ENCODE measurements around the gene CDK18. TPM values are rescaled to one million over a fixed set of nuclear protein-coding genes. Genes with fewer than 3 reads are reported as not detected.

The CDK18 gene
- total and polyA plus RNA-seq, 12 donors = 3.2 to 52.0 (median 18.2) TPM

DNA sequence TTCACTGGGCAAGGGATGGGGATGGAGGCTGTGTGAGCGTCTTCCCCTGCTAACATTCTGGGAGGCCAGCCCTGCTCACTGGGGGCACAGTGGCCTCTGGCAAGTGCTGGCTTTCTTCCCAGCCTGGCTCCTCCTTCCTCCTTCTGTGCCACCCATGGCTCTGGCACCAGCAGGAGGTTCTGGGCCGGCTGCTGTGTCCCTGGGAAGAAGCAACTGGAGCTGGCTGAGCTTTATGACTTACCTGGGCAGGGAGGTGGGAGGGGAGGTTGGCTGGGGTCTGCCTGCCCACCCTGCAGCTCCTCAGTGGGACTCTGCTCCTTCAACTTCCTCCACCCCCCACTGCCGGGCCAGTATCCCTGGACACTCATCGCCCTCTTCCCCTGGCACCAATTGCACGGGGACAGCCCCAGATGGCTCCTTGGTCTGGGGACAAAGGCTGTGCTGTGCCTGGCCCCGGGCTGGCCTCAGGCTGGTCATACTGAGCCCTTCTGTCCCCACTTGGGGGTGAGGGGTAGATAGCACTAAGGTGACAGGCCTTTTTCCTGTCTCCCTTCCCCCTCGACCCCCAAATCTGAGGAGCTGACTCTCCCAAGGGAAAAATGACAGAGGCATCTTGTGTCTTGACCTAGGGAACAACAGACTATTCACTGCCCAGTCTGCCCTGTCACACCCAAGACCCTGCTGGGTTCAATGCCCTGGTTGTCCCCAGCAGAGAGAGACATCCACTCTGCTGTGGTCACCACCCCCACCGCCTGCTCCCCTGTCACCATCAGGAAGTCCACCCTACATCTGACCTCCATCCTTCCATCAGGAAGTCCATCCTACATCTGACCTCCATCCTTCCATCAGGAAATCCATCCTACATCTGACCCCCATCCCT is 14.4 kb downstream of the CDK18 start:
- H3K4me1 ChIP-seq (replicated peaks in 1 of 2) = peaks cover 0 to 8% of the 10 kb centered on the region in 2 donors

DNA sequence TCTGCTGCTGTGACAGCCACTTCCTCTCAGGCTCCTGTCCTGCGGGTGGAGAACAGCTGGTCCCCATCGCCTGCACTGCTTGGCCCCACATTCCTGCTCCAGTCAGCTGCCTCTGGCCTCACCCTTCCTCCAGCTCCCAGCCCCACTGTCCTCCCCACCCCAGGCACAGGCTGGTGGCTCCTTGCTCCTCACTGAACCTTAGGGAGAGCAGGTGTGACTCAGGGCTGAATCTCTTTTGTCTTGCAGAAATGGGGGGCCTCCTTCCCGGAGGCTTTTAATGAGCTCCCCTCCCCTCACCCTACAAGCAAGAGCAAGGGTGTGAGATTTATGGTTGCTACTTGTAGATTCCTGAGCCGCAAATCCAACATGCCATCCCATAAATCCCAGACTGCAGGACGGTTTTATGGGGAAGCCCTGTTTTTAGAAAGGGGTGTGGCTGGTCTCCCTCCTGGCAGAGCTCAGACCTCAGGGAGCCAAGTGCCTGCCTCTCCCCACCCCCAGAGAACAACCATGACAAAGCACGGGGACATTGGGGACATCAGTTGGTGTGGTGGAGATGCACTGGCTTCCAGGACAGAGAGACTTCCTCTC is 15.2 kb downstream of the CDK18 start:
- 45 to 67% (median 47%) methylated on average over 4 to 6 of the region's 6 CpGs for WGBS, 4 donors
- Histone ChIP-seq H3K27ac (peak overlapping the region in 2 of 5 donors; percentile 12 to 89), H3K4me1 (replicated peaks in 1 of 2) (peaks cover 0 to 8% of the 10 kb centered on the region in 2 donors), H3K4me3 (no peak overlapping the region), H3K9me3 (replicated peaks in 1 of 3) (no peaks in the 10 kb centered on the region), H3K36me3 (replicated peaks in 1 of 2) (no peaks in the 10 kb centered on the region), H3K27me3 (no peaks in the 10 kb centered on the region)
- no peak for TF ChIP-seq POLR2A (IDR thresholded peaks at IDR 0.05)
- TF ChIP-seq, protein P1, sequence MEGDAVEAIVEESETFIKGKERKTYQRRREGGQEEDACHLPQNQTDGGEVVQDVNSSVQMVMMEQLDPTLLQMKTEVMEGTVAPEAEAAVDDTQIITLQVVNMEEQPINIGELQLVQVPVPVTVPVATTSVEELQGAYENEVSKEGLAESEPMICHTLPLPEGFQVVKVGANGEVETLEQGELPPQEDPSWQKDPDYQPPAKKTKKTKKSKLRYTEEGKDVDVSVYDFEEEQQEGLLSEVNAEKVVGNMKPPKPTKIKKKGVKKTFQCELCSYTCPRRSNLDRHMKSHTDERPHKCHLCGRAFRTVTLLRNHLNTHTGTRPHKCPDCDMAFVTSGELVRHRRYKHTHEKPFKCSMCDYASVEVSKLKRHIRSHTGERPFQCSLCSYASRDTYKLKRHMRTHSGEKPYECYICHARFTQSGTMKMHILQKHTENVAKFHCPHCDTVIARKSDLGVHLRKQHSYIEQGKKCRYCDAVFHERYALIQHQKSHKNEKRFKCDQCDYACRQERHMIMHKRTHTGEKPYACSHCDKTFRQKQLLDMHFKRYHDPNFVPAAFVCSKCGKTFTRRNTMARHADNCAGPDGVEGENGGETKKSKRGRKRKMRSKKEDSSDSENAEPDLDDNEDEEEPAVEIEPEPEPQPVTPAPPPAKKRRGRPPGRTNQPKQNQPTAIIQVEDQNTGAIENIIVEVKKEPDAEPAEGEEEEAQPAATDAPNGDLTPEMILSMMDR (IDR thresholded peaks at IDR 0.05) = no peak
- intact Hi-C loops (cut with DNase I) = loop anchor here (5.0 to 10.0 kb wide), 3 partner anchors 32 to 185 kb away; no protein-coding TSS in a partner anchor
- peak in 2 of 7 donors; percentile 53 to 72 for DNase-seq

More for the DNA sequence above, 14.4 kb downstream of the CDK18 start:
- H3K4me3 ChIP-seq = no peak overlapping the region
- TF ChIP-seq, protein P1 (IDR thresholded peaks at IDR 0.05) = no peak
- H3K36me3 ChIP-seq (replicated peaks in 1 of 2) = no peaks in the 10 kb centered on the region
- intact Hi-C loops (cut with DNase I) = no loop called here
- peak in 2 of 7 donors; percentile 20 to 37 for DNase-seq
- peak overlapping the region in 2 of 5 donors; percentile 39 to 89 for H3K27ac ChIP-seq
- H3K27me3 ChIP-seq = no peaks in the 10 kb centered on the region
- H3K9me3 ChIP-seq (replicated peaks in 1 of 3) = no peaks in the 10 kb centered on the region
- 69 to 77% (median 72%) methylated on average over 5 to 8 of the region's 8 CpGs for WGBS, 4 donors

DNA sequence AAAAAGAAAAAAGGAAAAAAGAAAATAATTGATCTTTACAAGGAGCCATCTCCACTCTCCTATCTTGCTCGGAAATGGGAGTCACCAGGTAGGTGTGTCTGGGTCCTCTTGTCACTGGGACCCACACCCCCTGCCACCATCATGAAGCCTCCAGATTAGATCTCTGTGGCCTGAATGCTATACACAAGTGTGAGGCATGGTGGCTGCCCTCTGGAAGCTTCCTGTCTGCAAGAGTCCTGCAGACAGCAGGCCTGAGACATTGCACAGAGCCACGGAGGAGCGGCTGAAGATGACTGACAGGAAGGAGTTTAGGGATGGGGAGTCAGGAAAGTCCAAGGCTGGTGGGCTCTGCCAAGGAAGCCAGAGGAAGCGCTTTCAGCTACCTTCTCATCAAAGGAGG is 16.2 kb downstream of the CDK18 start:
- Histone ChIP-seq H3K27me3 (no peaks in the 10 kb centered on the region), H3K27ac (no peak overlapping the region), H3K9me3 (replicated peaks in 1 of 3) (no peaks in the 10 kb centered on the region), H3K4me1 (replicated peaks in 1 of 2) (peaks cover 0 to 4% of the 10 kb centered on the region in 2 donors), H3K36me3 (replicated peaks in 1 of 2) (no peaks in the 10 kb centered on the region), H3K4me3 (no peak overlapping the region)
- 94 to 98% (median 96%) methylated on average over 3 to 4 of the region's 4 CpGs for WGBS, 4 donors
- intact Hi-C loops (cut with DNase I) = loop anchor here (5.0 to 10.0 kb wide), 3 partner anchors 33 to 186 kb away; no protein-coding TSS in a partner anchor
- DNase-seq = no peak
- TF ChIP-seq, protein P1 (IDR thresholded peaks at IDR 0.05) = no peak
- no peak for TF ChIP-seq POLR2A (IDR thresholded peaks at IDR 0.05)

DNA sequence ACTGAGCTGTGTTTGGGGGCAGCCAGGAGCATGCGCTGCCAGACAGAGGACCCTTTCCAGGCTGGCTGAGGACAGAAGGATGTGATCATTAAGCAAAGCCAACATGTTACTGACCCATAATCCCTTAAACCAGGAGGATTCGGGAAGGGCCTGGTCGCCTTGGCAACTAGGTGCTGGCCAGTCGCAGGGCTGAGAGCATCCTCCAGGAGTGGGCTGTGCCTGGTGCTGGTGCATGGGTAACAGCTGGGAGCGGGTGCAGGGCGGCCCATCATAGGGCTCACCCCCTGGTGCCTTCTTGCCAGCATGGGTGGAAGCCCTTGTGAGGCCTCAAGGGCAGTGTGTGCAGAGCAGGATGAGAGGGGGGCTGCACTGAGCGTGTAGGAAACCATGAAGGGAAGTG is 17.2 kb downstream of the CDK18 start:
- DNase-seq = no peak
- no peak for TF ChIP-seq POLR2A (IDR thresholded peaks at IDR 0.05)
- TF ChIP-seq, protein P1 (IDR thresholded peaks at IDR 0.05) = no peak
- Histone ChIP-seq H3K4me3 (no peak overlapping the region), H3K27me3 (no peaks in the 10 kb centered on the region), H3K4me1 (replicated peaks in 1 of 2) (peaks cover 0 to 4% of the 10 kb centered on the region in 2 donors), H3K36me3 (replicated peaks in 1 of 2) (no peaks in the 10 kb centered on the region), H3K27ac (no peak overlapping the region), H3K9me3 (replicated peaks in 1 of 3) (no peaks in the 10 kb centered on the region)
- intact Hi-C loops (cut with DNase I) = loop anchor here (5.0 to 10.0 kb wide), 3 partner anchors 34 to 187 kb away; no protein-coding TSS in a partner anchor
- 60 to 89% (median 82%) methylated on average over 3 to 7 of the region's 7 CpGs for WGBS, 4 donors

Measured in adrenal gland (tissue), 12 donors.